Lung (tissue), 12 donors: ENCODE measurements around the gene PCDH9. TPM values are rescaled to one million over a fixed set of nuclear protein-coding genes. Genes with fewer than 3 reads are reported as not detected.

Experiments
- ATAC-seq: fragments of 200-7000 bp; cut with Tn5 transposase; one replicate; pipeline ENCODE4 v1.9.1; 2020; ENCODE audit warnings: moderate number of reproducible peaks; ENCODE audit not compliant: insufficient read depth, low FRiP score
- DNase-seq, 3 donors: peaks; one replicate each; pipeline ENCODE4 v3.0.0-alpha.2; 2013 to 2017
- H3K27ac ChIP-seq, 2 donors: one replicate each; pipeline ENCODE4 v1.5.1; 2013; ENCODE audit warnings: mild to moderate bottlenecking in 2 of 2, moderate library complexity in 2 of 2, control low read depth in 1 of 2, inconsistent platforms in 1 of 2, low read depth in 1 of 2, low read length in 1 of 2
- H3K27me3 ChIP-seq, 3 donors: one replicate each; pipeline ENCODE4 v1.5.1; 2013; ENCODE audit warnings: low read length in 2 of 3; ENCODE audit not compliant: control insufficient read depth in 3 of 3, insufficient read depth in 3 of 3
- H3K36me3 ChIP-seq, 4 donors: one replicate each; pipeline ENCODE4 v1.5.1; 2013; ENCODE audit warnings: low read length in 4 of 4, mild to moderate bottlenecking in 1 of 4, moderate library complexity in 1 of 4; ENCODE audit not compliant: control insufficient read depth in 4 of 4, insufficient read depth in 4 of 4
- H3K4me1 ChIP-seq, 5 donors: one replicate each; pipeline ENCODE4 v1.5.1; 2013; ENCODE audit warnings: low read length in 5 of 5, mild to moderate bottlenecking in 2 of 5, moderate library complexity in 1 of 5; ENCODE audit not compliant: control insufficient read depth in 5 of 5, insufficient read depth in 5 of 5
- H3K4me3 ChIP-seq: one replicate; pipeline ENCODE4 v1.5.1; 2013; ENCODE audit warnings: mild to moderate bottlenecking, control low read depth, moderate library complexity
- H3K9ac ChIP-seq, 2 donors: one replicate each; pipeline ENCODE4 v1.5.1; 2013; ENCODE audit warnings: low read length in 2 of 2, control low read depth in 1 of 2; ENCODE audit not compliant: insufficient read depth in 1 of 2
- H3K9me3 ChIP-seq, 4 donors: one replicate each; pipeline ENCODE4 v1.5.1; 2013; ENCODE audit warnings: low read length in 3 of 4, mild to moderate bottlenecking in 1 of 4, moderate library complexity in 1 of 4; ENCODE audit not compliant: control insufficient read depth in 4 of 4, insufficient read depth in 3 of 4
- CTCF ChIP-seq: IDR thresholded peaks from 2 replicates; pipeline ENCODE4 v1.5.1; 2012; ENCODE audit warnings: mild to moderate bottlenecking; ENCODE audit errors: control extremely low read depth, extremely low read depth
- WGBS, 2 donors: extraction: QIAGEN DNeasy Blood & Tissue Kit; methylation state at CpG; one replicate each; pipeline ENCODE4 v1.1.7; 2013; 5-methylcytosine and 5-hydroxymethylcytosine counted together
- polyA plus RNA-seq, 2 donors: library from polyadenylated mRNA; stranded (reverse); fragments of 200-250 nt; gene quantifications; one replicate each; pipeline ENCODE4 v1.2.1, GENCODE V29; 2013
- total RNA-seq, 2 donors: library from RNA; depleted of rRNA in 1 of 2; stranded (reverse); fragments of >200 nt in 1 of 2; gene quantifications; one replicate each; pipeline ENCODE4 v1.2.1, GENCODE V29; 2014 to 2021
- donor health status: control.
- donor health status: control.
- donor health status: Bipolar disorder and iron deficiency.
- donor health status: healthy.
- donor health status: DM: yes; HTN: yes; CAD: no.

The PCDH9 gene
- total and polyA plus RNA-seq, 4 donors, result 0.68 to 22.2 (median 4.1) TPM

- TF ChIP-seq CTCF, result no peak
- DNase-seq (peak in 1 of 3 donors; percentile 48), ATAC-seq (no peak)
- H3K4me3 ChIP-seq, result no peak overlapping the region
- 9 to 17% methylated on average over 4 of the region's 4 CpGs for WGBS, 2 donors
- no peaks in the 10 kb centered on the region for H3K27me3 ChIP-seq
- H3K9ac ChIP-seq, result no peak overlapping the region
- no peaks in the 10 kb centered on the region for H3K36me3 ChIP-seq
- H3K27ac ChIP-seq, result no peak overlapping the region
- H3K4me1 ChIP-seq, result no peaks in the 10 kb centered on the region
- peaks cover 0 to 3% (median 0%) of the 10 kb centered on the region in 4 donors for H3K9me3 ChIP-seq
Observed at GRCh38 chr13:67023130-67023876, 206.8 kb downstream of the PCDH9 start.

GRCh38 chr13:67018775-67019174, 211.4 kb downstream of the PCDH9 start:
- 90% methylated on average over 3 of the region's 3 CpGs for WGBS, 2 donors
- Histone ChIP-seq H3K4me1 (no peaks in the 10 kb centered on the region), H3K9me3 (peaks cover 0 to 3% (median 0%) of the 10 kb centered on the region in 4 donors), H3K4me3 (no peak overlapping the region), H3K27ac (no peak overlapping the region), H3K9ac (no peak overlapping the region), H3K36me3 (no peaks in the 10 kb centered on the region), H3K27me3 (no peaks in the 10 kb centered on the region)
- TF ChIP-seq CTCF, result no peak
- DNase-seq (no peak), ATAC-seq (no peak)

- TF ChIP-seq CTCF, result no peak
- peaks cover 0 to 3% (median 0%) of the 10 kb centered on the region in 4 donors for H3K9me3 ChIP-seq
- DNase-seq, result no peak
- no peak for ATAC-seq
- H3K36me3 ChIP-seq, result no peaks in the 10 kb centered on the region
- H3K27ac ChIP-seq, result no peak overlapping the region
- H3K4me3 ChIP-seq, result no peak overlapping the region
- H3K4me1 ChIP-seq, result no peaks in the 10 kb centered on the region
- 82 to 94% methylated on average over 2 of the region's 2 CpGs for WGBS, 2 donors
- no peaks in the 10 kb centered on the region for H3K27me3 ChIP-seq
- H3K9ac ChIP-seq, result no peak overlapping the region
Observed at GRCh38 chr13:67017276-67017675, 212.9 kb downstream of the PCDH9 start.
